ENCODE measurements around the gene NCOR2.

DNA sequence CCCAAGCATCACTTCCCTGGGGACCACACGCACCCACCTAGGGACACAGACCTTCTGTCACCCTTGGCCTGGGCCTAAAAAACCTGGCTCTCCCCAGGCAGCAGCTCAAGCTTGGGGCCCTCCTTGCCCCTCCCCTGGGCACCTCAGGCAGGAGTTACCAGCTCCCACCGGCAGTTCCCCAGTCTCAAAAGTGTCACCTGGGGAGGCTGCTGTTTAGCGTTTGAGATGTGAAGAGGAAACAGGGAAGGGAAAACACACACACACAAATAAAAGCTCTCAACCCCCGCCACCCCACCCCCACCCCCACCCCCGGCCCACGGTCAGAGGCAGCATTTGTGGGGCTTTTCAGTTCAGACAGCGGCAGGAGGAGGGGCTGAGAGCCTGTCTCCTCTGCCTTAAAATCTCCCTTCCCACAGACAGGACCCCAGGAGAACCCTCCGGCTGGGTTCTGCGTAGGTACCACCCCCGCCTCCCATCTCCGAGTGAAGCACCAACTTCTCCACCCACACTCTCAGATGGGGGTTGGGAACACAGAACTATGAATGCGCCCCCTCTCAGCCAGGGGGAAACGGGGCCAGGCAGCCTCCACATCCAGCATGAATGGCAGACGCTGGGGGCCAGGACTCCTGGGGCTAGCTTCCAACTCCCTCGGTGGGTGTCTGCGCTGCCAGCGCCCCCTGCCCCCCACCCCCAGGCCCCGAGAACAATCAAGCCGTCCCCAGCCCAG is 3.0 kb downstream of the NCOR2 start:
- TF ChIP-seq ZNF274 (IDR thresholded peaks at IDR 0.05; ENCODE audit: low read depth, low read length) (no peak), YY1 (IDR thresholded peaks at IDR 0.05; ENCODE audit: insufficient read depth, insufficient read length) (no peak)
